ENCODE data around the gene MRPL45. TPM values are rescaled to one million over a fixed set of nuclear protein-coding genes. Genes with fewer than 3 reads are reported as not detected.

The MRPL45 gene
- total RNA-seq, 1 donor from 2014 or later = 47.1 TPM

GRCh38 chr17:38343608-38344419 is 46.8 kb downstream of the MRPL45 start, which contains the start of gene GPR179:
Gene GPR179, minus strand, starts transcription at chr17:38343956. Its CDS starts 167 bp downstream, at chr17:38343789.
- H3K36me3 Mint-ChIP-seq = no peaks in the 10 kb centered on the region
- DNase-seq (ENCODE audit: extremely low spot score, unreplicated experiment) = no peak
- no peak within 1 kb of the TSS for H3K27ac Mint-ChIP-seq
- H3K9me3 Mint-ChIP-seq = no peaks in the 10 kb centered on the region
- no peak within 1 kb of the TSS for H3K4me3 Mint-ChIP-seq
- H3K27me3 Mint-ChIP-seq = peaks cover 8% of the 10 kb centered on the region
- H3K4me1 Mint-ChIP-seq (ENCODE audit: unreplicated experiment) = peaks cover 6% of the 10 kb centered on the region
- TF ChIP-seq CTCF (conservative IDR thresholded peaks at IDR 0.05) = no peak

GRCh38 chr17:38344420-38344745 is 47.4 kb downstream of the MRPL45 start:
- H3K27me3 Mint-ChIP-seq = peaks cover 8% of the 10 kb centered on the region
- TF ChIP-seq CTCF (conservative IDR thresholded peaks at IDR 0.05) = no peak
- no peak for DNase-seq (ENCODE audit: extremely low spot score, unreplicated experiment)
- H3K4me1 Mint-ChIP-seq (ENCODE audit: unreplicated experiment) = peaks cover 10% of the 10 kb centered on the region
- no peaks in the 10 kb centered on the region for H3K36me3 Mint-ChIP-seq
- H3K27ac Mint-ChIP-seq = no peak overlapping the region
- H3K4me3 Mint-ChIP-seq = no peak overlapping the region
- no peaks in the 10 kb centered on the region for H3K9me3 Mint-ChIP-seq

- Mint-ChIP-seq H3K9me3 (no peaks in the 10 kb centered on the region), H3K36me3 (no peaks in the 10 kb centered on the region), H3K27me3 (peaks cover 4% of the 10 kb centered on the region), H3K4me1 (ENCODE audit: unreplicated experiment) (peaks cover 10% of the 10 kb centered on the region), H3K27ac (no peak overlapping the region), H3K4me3 (no peak overlapping the region)
- TF ChIP-seq CTCF (conservative IDR thresholded peaks at IDR 0.05) = no peak
- DNase-seq (ENCODE audit: extremely low spot score, unreplicated experiment) = no peak
Observed at GRCh38 chr17:38345743-38346142, 48.8 kb downstream of the MRPL45 start.

- Mint-ChIP-seq H3K9me3 (no peaks in the 10 kb centered on the region), H3K27me3 (no peaks in the 10 kb centered on the region), H3K36me3 (no peaks in the 10 kb centered on the region), H3K27ac (peak overlapping the region; percentile 94), H3K4me1 (ENCODE audit: unreplicated experiment) (peaks cover 13% of the 10 kb centered on the region), H3K4me3 (peak overlapping the region; percentile 90)
- DNase-seq (ENCODE audit: extremely low spot score, unreplicated experiment) = peak; percentile 87
- peak; percentile 95 for TF ChIP-seq CTCF (conservative IDR thresholded peaks at IDR 0.05)
Observed at GRCh38 chr17:38349097-38349730, 52.2 kb downstream of the MRPL45 start.

GRCh38 chr17:38350035-38350434 is 53.1 kb downstream of the MRPL45 start:
- Mint-ChIP-seq H3K4me3 (peak overlapping the region; percentile 90), H3K4me1 (ENCODE audit: unreplicated experiment) (peaks cover 21% of the 10 kb centered on the region), H3K9me3 (no peaks in the 10 kb centered on the region), H3K27me3 (no peaks in the 10 kb centered on the region), H3K27ac (peak overlapping the region; percentile 94), H3K36me3 (peaks cover 4% of the 10 kb centered on the region)
- DNase-seq (ENCODE audit: extremely low spot score, unreplicated experiment) = no peak
- no peak for TF ChIP-seq CTCF (conservative IDR thresholded peaks at IDR 0.05)

Data from type B pancreatic cell (in vitro differentiated cells).